T-cell (primary cell): Measurements from ENCODE around the gene MFSD6L. TPM values are rescaled to one million over a fixed set of nuclear protein-coding genes. Genes with fewer than 3 reads are reported as not detected.
A peak's percentile ranks its signal among the peaks of the same experiment; 100 is the strongest.

Source experiments
- ATAC-seq, 4 experiments: fragments of 200-7000 bp in 3 of 4; fragments of 150-1000 bp in 1 of 4; cut with Tn5 transposase; replicated peaks in 1 of 4; 1 replicate in 3 of 4; 2 replicates in 1 of 4; pipeline ENCODE4 v1.10.0; 2021; ENCODE audit warnings: moderate library complexity in 3 of 4, mild to moderate bottlenecking in 2 of 4, moderate number of reproducible peaks in 1 of 4
- CTCF ChIA-PET, 2 donors: fragments of 300-600 bp; sonication (Branson Sonifier 250); formaldehyde crosslinking; loops; one replicate each; lab custom pipeline; 2022; ENCODE audit warnings: antibody characterized with exemption in 2 of 2; lab: Charles Lee
- POLR2A ChIA-PET, 2 donors: fragments of 300-600 bp; sonication (Branson Sonifier 250); formaldehyde crosslinking; loops; one replicate each; lab custom pipeline; 2022; ENCODE audit warnings: antibody characterized with exemption in 2 of 2; lab: Charles Lee
- DNase-seq, 35 experiments: peaks; one replicate each; pipeline versions ENCODE4 v3.0.0 to v3.0.0-alpha.2; 2013 to 2023
- H3K27ac ChIP-seq: one replicate; pipeline ENCODE4 v1.5.1; 2013; ENCODE audit warnings: low read length
- H3K27me3 ChIP-seq, 2 experiments: replicated peaks in 1 of 2; 1 replicate in 1 of 2; 2 replicates in 1 of 2; pipeline versions ENCODE4 v1.6.1 to v1.7.0; 2013; ENCODE audit warnings: low read length in 1 of 2, mixed read lengths in 1 of 2; ENCODE audit not compliant: control insufficient read depth in 2 of 2, insufficient read depth in 2 of 2; ENCODE audit errors: extremely low read depth in 1 of 2
- H3K36me3 ChIP-seq, 2 donors: 1 replicate in 1 of 2; 2 replicates in 1 of 2; pipeline versions ENCODE4 v1.6.1 to v1.7.0; 2013; ENCODE audit warnings: low read length in 1 of 2; ENCODE audit not compliant: control insufficient read depth in 2 of 2, insufficient read depth in 1 of 2; ENCODE audit errors: extremely low read depth in 1 of 2
- H3K4me1 ChIP-seq, 2 experiments: 1 replicate in 1 of 2; 2 replicates in 1 of 2; pipeline versions ENCODE4 v1.6.1 to v1.7.0; 2013; ENCODE audit warnings: low read length in 2 of 2, mixed read lengths in 1 of 2; ENCODE audit not compliant: insufficient read depth in 2 of 2, control insufficient read depth in 1 of 2; ENCODE audit errors: extremely low read depth in 1 of 2
- H3K4me3 ChIP-seq, 2 donors: 1 replicate in 1 of 2; 2 replicates in 1 of 2; pipeline versions ENCODE4 v1.5.1 to v1.7.0; 2013; ENCODE audit warnings: mild to moderate bottlenecking in 2 of 2, low read length in 1 of 2, moderate library complexity in 1 of 2; ENCODE audit not compliant: control insufficient read depth in 1 of 2; ENCODE audit errors: extremely low read depth in 1 of 2
- H3K9me3 ChIP-seq: 2 replicates; pipeline ENCODE4 v1.7.0; 2013
- H3K27ac Mint-ChIP-seq, 2 donors: one replicate each; pipeline ENCODE4 v1.8.0; 2020 to 2021; ENCODE audit warnings: mild to moderate bottlenecking in 2 of 2, mixed read lengths in 2 of 2
- H3K27me3 Mint-ChIP-seq, 2 donors: one replicate each; pipeline ENCODE4 v1.8.0; 2021 to 2022; ENCODE audit warnings: mixed read lengths in 2 of 2
- H3K36me3 Mint-ChIP-seq: one replicate; pipeline ENCODE4 v1.8.0; 2021; ENCODE audit warnings: mixed read lengths
- H3K4me1 Mint-ChIP-seq, 3 donors: one replicate each; pipeline ENCODE4 v1.8.0; 2020 to 2022; ENCODE audit warnings: mixed read lengths in 3 of 3, mild to moderate bottlenecking in 1 of 3
- H3K4me3 Mint-ChIP-seq, 3 donors: one replicate each; pipeline ENCODE4 v1.8.0; 2020 to 2022; ENCODE audit warnings: mild to moderate bottlenecking in 3 of 3, mixed read lengths in 3 of 3, moderate library complexity in 3 of 3
- H3K9me3 Mint-ChIP-seq, 3 donors: one replicate each; pipeline ENCODE4 v1.8.0; 2020 to 2022; ENCODE audit warnings: mixed read lengths in 3 of 3
- WGBS: methylation state at CpG from one replicate; pipeline ENCODE4 v1.1.5; 2013; ENCODE audit warnings: missing lambda C conversion rate; ENCODE audit not compliant: insufficient coverage; 5-methylcytosine and 5-hydroxymethylcytosine counted together
- total RNA-seq, 35 experiments: library from RNA in 6 of 35; stranded (reverse) in 6 of 35; fragments of 120-200 nt in 1 of 35; gene quantifications; one replicate each; pipeline versions ENCODE4 v1.2.1 to v1.2.4 and lab custom pipeline; 2013 to 2026

Gene MFSD6L
- under 1 TPM in 4 of 5 donors, not detected in 1; 0.13 to 0.32 (median 0.20) TPM for total RNA-seq
- total RNA-seq (2013) = 0.15 TPM
- total RNA-seq (lab: John Stamatoyannopoulos, UW) = 0 to 0.19 (median 0) reads per million in 29 experiments

DNA sequence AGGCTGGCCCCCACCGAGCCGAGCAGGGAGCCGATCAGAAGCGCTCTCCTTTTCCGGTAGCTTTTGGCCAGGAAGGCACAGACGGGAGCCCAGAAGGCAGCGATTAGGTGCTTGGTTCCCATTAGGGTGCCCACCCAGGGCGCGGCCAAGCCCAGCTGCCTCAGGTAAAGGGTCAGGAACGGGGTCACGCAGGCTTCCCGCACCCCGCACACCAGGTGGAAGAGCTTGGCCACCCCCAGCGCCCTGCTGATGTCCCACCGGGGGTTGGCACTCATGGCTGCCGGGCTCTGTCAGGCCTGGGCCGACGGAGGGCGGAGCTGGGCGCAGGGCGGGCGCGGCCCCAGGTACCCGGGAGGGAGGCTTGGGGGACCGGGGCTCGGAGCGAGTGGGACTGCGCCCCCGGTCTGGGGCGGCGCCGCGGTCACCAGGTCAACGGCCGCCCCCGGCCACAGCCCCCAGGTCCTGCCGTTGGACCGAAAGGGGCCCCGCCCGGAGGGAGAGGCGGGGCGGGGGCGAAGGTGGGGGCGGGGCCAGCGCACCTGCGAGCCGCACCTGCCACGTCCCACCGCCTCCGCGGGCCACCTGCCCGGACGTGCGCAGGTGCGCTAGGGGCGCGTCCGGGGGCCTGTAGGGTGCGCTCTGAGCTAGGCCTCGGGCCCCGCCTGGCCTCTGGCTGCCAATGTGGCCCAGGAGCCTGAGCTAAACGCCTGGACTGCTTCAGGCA lies at the start of gene MFSD6L:
MFSD6L (minus strand) TSS at position 520 of the 724 bp plus-strand sequence; CDS start at position 275, 245 bp downstream.
- H3K4me1 ChIP-seq = no peaks in the 10 kb centered on the region
- H3K4me3 ChIP-seq = no peak within 1 kb of the TSS
- DNase-seq (peak in 3 of 35 experiments; percentile 5 to 20 (median 13)), ATAC-seq (no peak)
- peaks cover 0 to 7% of the 10 kb centered on the region in 2 experiments for H3K27me3 ChIP-seq
- Mint-ChIP-seq H3K27me3 (peaks cover 0 to 4% of the 10 kb centered on the region in 2 donors), H3K9me3 (no peaks in the 10 kb centered on the region), H3K4me3 (no peak within 1 kb of the TSS), H3K27ac (no peak within 1 kb of the TSS), H3K4me1 (no peaks in the 10 kb centered on the region), H3K36me3 (no peaks in the 10 kb centered on the region)
- ChIA-PET POLR2A (no interaction called here), CTCF (interaction anchor here (0.5 to 1.1 kb wide), 4 partner anchors 16 to 348 kb away, joined by 3 read pairs; no protein-coding TSS in a partner anchor)
- H3K36me3 ChIP-seq = peaks cover 0 to 11% of the 10 kb centered on the region in 2 donors
- WGBS = 81% methylated on average over 45 of the region's 62 CpGs
- no peaks in the 10 kb centered on the region for H3K9me3 ChIP-seq
- H3K27ac ChIP-seq = no peak within 1 kb of the TSS

DNA sequence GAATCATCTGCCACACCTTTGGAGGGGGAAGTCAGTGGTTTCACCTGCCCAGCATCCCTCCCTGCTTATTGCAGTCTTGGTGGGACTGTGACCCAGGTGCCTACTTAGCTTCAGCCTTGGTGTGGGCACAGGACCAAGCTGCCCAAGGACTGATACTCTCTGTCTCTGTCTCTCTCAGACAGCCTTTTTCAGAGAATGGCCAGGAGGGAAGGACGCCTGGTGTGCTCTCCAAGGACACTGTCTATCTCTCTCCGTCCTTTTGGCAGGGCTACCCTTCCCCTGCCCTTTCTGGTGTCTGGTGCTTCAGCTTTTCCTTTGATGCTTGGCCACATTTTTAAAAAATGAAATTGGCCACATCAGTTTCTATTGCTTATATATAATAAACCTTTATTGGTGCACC lies 48.7 kb upstream of the MFSD6L start:
- no peak overlapping the region for H3K4me3 Mint-ChIP-seq
- no peaks in the 10 kb centered on the region for H3K27me3 ChIP-seq
- H3K27ac Mint-ChIP-seq = no peak overlapping the region
- ChIA-PET CTCF (no interaction called here), POLR2A (no interaction called here)
- ATAC-seq (no peak), DNase-seq (peak in 1 of 35 experiments; percentile 7)
- H3K4me3 ChIP-seq = no peak overlapping the region
- H3K27me3 Mint-ChIP-seq = no peaks in the 10 kb centered on the region
- H3K9me3 Mint-ChIP-seq = peaks cover 0 to 5% (median 0%) of the 10 kb centered on the region in 3 donors
- peaks cover 6% of the 10 kb centered on the region for H3K36me3 Mint-ChIP-seq
- peaks cover 0 to 6% (median 0%) of the 10 kb centered on the region in 3 donors for H3K4me1 Mint-ChIP-seq
- H3K4me1 ChIP-seq = no peaks in the 10 kb centered on the region
- H3K9me3 ChIP-seq = no peaks in the 10 kb centered on the region
- no peaks in the 10 kb centered on the region for H3K36me3 ChIP-seq
- WGBS = 100% methylated on average over 1 of the region's 2 CpGs
- H3K27ac ChIP-seq = no peak overlapping the region

GRCh38 chr17:8846768-8847211 lies 47.6 kb upstream of the MFSD6L start:
- ChIA-PET POLR2A (no interaction called here), CTCF (no interaction called here)
- no peaks in the 10 kb centered on the region for H3K27me3 ChIP-seq
- no peaks in the 10 kb centered on the region for H3K9me3 ChIP-seq
- H3K27ac ChIP-seq = no peak overlapping the region
- Mint-ChIP-seq H3K4me1 (peaks cover 0 to 6% (median 0%) of the 10 kb centered on the region in 3 donors), H3K9me3 (peaks cover 0 to 5% (median 0%) of the 10 kb centered on the region in 3 donors), H3K27me3 (no peaks in the 10 kb centered on the region), H3K27ac (no peak overlapping the region), H3K36me3 (peaks cover 6% of the 10 kb centered on the region), H3K4me3 (no peak overlapping the region)
- H3K36me3 ChIP-seq = no peaks in the 10 kb centered on the region
- peak in 2 of 35 experiments; percentile 2 to 24 for DNase-seq
- peak in 2 of 4 experiments; percentile 32 to 61 for ATAC-seq
- no peak overlapping the region for H3K4me3 ChIP-seq
- no peaks in the 10 kb centered on the region for H3K4me1 ChIP-seq

- no peaks in the 10 kb centered on the region for H3K9me3 ChIP-seq
- no peak for DNase-seq
- Mint-ChIP-seq H3K27me3 (no peaks in the 10 kb centered on the region), H3K27ac (no peak overlapping the region), H3K36me3 (peaks cover 6% of the 10 kb centered on the region), H3K4me3 (no peak overlapping the region), H3K9me3 (peaks cover 0 to 5% (median 0%) of the 10 kb centered on the region in 3 donors), H3K4me1 (peaks cover 0 to 6% (median 0%) of the 10 kb centered on the region in 3 donors)
- ChIA-PET POLR2A (interaction anchor here in 1 of 2 donors (0.6 kb wide), 1 partner anchor 76 kb away, joined by 4 read pairs; no protein-coding TSS in a partner anchor), CTCF (interaction anchor here in 1 of 2 donors (1.2 kb wide), 1 partner anchor 23 kb away, joined by 3 read pairs; the partner anchor contains the start of gene PIK3R6)
- no peak for ATAC-seq
- 100% methylated on average over 1 of the region's 9 CpGs for WGBS
- H3K27ac ChIP-seq = no peak overlapping the region
- no peaks in the 10 kb centered on the region for H3K27me3 ChIP-seq
- no peak overlapping the region for H3K4me3 ChIP-seq
- H3K4me1 ChIP-seq = no peaks in the 10 kb centered on the region
- H3K36me3 ChIP-seq = no peaks in the 10 kb centered on the region
Measured at GRCh38 chr17:8844229-8845218, 45.4 kb upstream of the MFSD6L start.

GRCh38 chr17:8843344-8843743 lies 44.2 kb upstream of the MFSD6L start:
- no peaks in the 10 kb centered on the region for H3K4me1 ChIP-seq
- no peak for ATAC-seq
- ChIA-PET POLR2A (no interaction called here), CTCF (interaction anchor here in 1 of 2 donors (0.5 kb wide), 1 partner anchor 229 kb away, joined by 3 read pairs; no protein-coding TSS in a partner anchor)
- H3K9me3 Mint-ChIP-seq = peaks cover 0 to 5% (median 0%) of the 10 kb centered on the region in 3 donors
- no peaks in the 10 kb centered on the region for H3K27me3 Mint-ChIP-seq
- H3K36me3 ChIP-seq = peaks cover 0 to 4% of the 10 kb centered on the region in 2 donors
- no peaks in the 10 kb centered on the region for H3K27me3 ChIP-seq
- no peak overlapping the region for H3K27ac ChIP-seq
- H3K4me1 Mint-ChIP-seq = peaks cover 0 to 6% (median 0%) of the 10 kb centered on the region in 3 donors
- H3K4me3 Mint-ChIP-seq = no peak overlapping the region
- H3K4me3 ChIP-seq = no peak overlapping the region
- DNase-seq = no peak
- 61% methylated on average over 2 of the region's 2 CpGs for WGBS
- peaks cover 6% of the 10 kb centered on the region for H3K36me3 Mint-ChIP-seq
- no peak overlapping the region for H3K27ac Mint-ChIP-seq
- H3K9me3 ChIP-seq = no peaks in the 10 kb centered on the region

GRCh38 chr17:8841844-8842243 lies 42.7 kb upstream of the MFSD6L start:
- H3K4me3 Mint-ChIP-seq = no peak overlapping the region
- DNase-seq (no peak), ATAC-seq (no peak)
- Histone ChIP-seq H3K36me3 (peaks cover 0 to 4% of the 10 kb centered on the region in 2 donors), H3K9me3 (no peaks in the 10 kb centered on the region), H3K4me1 (no peaks in the 10 kb centered on the region), H3K27ac (no peak overlapping the region), H3K4me3 (no peak overlapping the region), H3K27me3 (no peaks in the 10 kb centered on the region)
- H3K36me3 Mint-ChIP-seq = peaks cover 6% of the 10 kb centered on the region
- H3K9me3 Mint-ChIP-seq = peaks cover 0 to 5% (median 0%) of the 10 kb centered on the region in 3 donors
- H3K27ac Mint-ChIP-seq = no peak overlapping the region
- 100% methylated on average over 1 of the region's 4 CpGs for WGBS
- peaks cover 0 to 6% (median 0%) of the 10 kb centered on the region in 3 donors for H3K4me1 Mint-ChIP-seq
- no peaks in the 10 kb centered on the region for H3K27me3 Mint-ChIP-seq
- POLR2A ChIA-PET = no interaction called here
- CTCF ChIA-PET = no interaction called here
